ENCODE results near the gene NIT1. TPM values are rescaled to one million over a fixed set of nuclear protein-coding genes. Genes with fewer than 3 reads are reported as not detected.

The NIT1 gene
- total RNA-seq, 1 experiment from 2014 or later: 39.6 TPM

GRCh38 chr1:161082996-161083747, 34.7 kb upstream of the NIT1 start:
- Histone ChIP-seq H3K79me2 (ENCODE audit: insufficient read depth, low read length) (no peaks in the 10 kb centered on the region), H3K14ac (ENCODE audit: insufficient read depth, low read length) (no peak overlapping the region), H2BK120ac (ENCODE audit: low read depth, low read length, poor library complexity, severe bottlenecking) (no peak overlapping the region), H2BK5ac (ENCODE audit: insufficient read length, low read length) (no peak overlapping the region), H3K4me2 (ENCODE audit: insufficient read depth, insufficient read length, low read length) (no peak overlapping the region), H2BK15ac (ENCODE audit: low read depth, low read length) (no peak overlapping the region), H3K79me1 (ENCODE audit: insufficient read depth, low read depth, low read length, poor library complexity, severe bottlenecking) (no peaks in the 10 kb centered on the region), H2AK5ac (ENCODE audit: insufficient read length, low read length) (no peak overlapping the region), H3T11ph (ENCODE audit: low read length) (no peak overlapping the region), H4K8ac (replicated peaks; ENCODE audit: insufficient read length, low read depth, low read length) (no peak overlapping the region), H3K9me3 (ENCODE audit: control insufficient read depth, low read depth, low read length) (no peaks in the 10 kb centered on the region), H3K4ac (ENCODE audit: low read depth, low read length) (no peak overlapping the region), H3K23ac (ENCODE audit: insufficient read length, low read depth, low read length) (no peak overlapping the region), H2AFZ (ENCODE audit: low read length) (no peak overlapping the region), H4K91ac (ENCODE audit: insufficient read length, low read depth, low read length) (no peak overlapping the region), H4K20me1 (ENCODE audit: control insufficient read depth, insufficient read depth, insufficient read length) (no peaks in the 10 kb centered on the region), H2BK12ac (ENCODE audit: insufficient read length, low read depth, low read length) (no peak overlapping the region), H4K5ac (ENCODE audit: insufficient read length, low read depth, low read length) (no peak overlapping the region), H2BK20ac (ENCODE audit: low read depth, low read length, poor library complexity, severe bottlenecking) (no peak overlapping the region), H3K18ac (ENCODE audit: insufficient read length, low read depth, low read length) (no peak overlapping the region), H3K23me2 (ENCODE audit: insufficient read length, low read depth, low read length, poor library complexity, severe bottlenecking) (no peaks in the 10 kb centered on the region), H3K9ac (ENCODE audit: extremely low read depth, insufficient read length, low read length) (no peak overlapping the region), H3K56ac (ENCODE audit: insufficient read length, low read depth, low read length) (no peak overlapping the region), H3K27me3 (ENCODE audit: insufficient read depth, low read length) (no peaks in the 10 kb centered on the region), H3K4me1 (ENCODE audit: insufficient read depth, low read length) (no peaks in the 10 kb centered on the region), H3K27ac (ENCODE audit: insufficient read length, low read depth, low read length) (no peak overlapping the region)
- H3K4me3 Mint-ChIP-seq: no peak overlapping the region; a peak in 1 of 5 replicates
- no peaks in the 10 kb centered on the region for H3K36me3 Mint-ChIP-seq (ENCODE audit: insufficient read depth in 1 of 3, low read depth in 3 of 3)
- no peak for DNase-seq
- peak overlapping the region in 2 of 3 experiments; percentile 44 to 61; a peak in 2 of 7 replicates for H3K27ac Mint-ChIP-seq
- no peaks in the 10 kb centered on the region for H3K9me3 Mint-ChIP-seq
- no peaks in the 10 kb centered on the region; the same call in 1 of the 2 replicates for H3K27me3 Mint-ChIP-seq (ENCODE audit: low read depth)
- no peak for TF ChIP-seq CTCF (conservative IDR thresholded peaks at IDR 0.05)
- no CpG with 5 or more reads among the region's 8 CpGs for WGBS (ENCODE audit: extremely low coverage, insufficient read length, low lambda C conversion rate)
- H3K4me1 Mint-ChIP-seq: peaks cover 51 to 52% of the 10 kb centered on the region in 2 experiments
